Sigmoid colon (tissue), 4 donors: Measurements from ENCODE around the gene TNRC6A.

Experiments used
- EP300 ChIP-seq, 4 donors: sonication (generic); formaldehyde crosslinking; IDR thresholded peaks; one replicate each; pipeline ENCODE4 v1.6.1; 2017; ENCODE audit warnings: antibody characterized with exemption in 4 of 4
- TF ChIP-seq, protein P1 (sequence below), 4 experiments: fragments of 450-650 bp in 3 of 4; fragments of 200-600 bp in 1 of 4; IDR thresholded peaks; one replicate each; pipeline ENCODE4 v1.5.1; 2016 to 2019; ENCODE audit warnings: antibody characterized with exemption in 4 of 4, mild to moderate bottlenecking in 3 of 4, moderate library complexity in 2 of 4

DNA sequence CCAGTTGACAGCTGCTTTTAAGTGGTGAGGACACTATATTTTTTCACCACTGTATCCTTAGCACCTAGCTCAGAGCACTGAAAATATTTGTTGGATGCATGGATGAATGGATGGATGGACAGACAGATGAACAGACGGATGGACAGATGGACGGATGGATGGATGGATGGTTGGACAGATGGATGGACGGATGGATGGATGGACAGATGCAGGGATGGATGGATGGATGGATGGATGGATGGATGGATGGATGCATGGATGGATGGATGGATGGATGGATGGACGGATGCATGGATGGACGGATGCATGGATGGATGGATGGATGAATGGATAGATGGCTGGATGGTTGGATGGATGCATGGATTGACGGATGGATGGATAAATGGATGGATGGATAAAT, 103.9 kb downstream of the TNRC6A start:
- TF ChIP-seq, protein P1, sequence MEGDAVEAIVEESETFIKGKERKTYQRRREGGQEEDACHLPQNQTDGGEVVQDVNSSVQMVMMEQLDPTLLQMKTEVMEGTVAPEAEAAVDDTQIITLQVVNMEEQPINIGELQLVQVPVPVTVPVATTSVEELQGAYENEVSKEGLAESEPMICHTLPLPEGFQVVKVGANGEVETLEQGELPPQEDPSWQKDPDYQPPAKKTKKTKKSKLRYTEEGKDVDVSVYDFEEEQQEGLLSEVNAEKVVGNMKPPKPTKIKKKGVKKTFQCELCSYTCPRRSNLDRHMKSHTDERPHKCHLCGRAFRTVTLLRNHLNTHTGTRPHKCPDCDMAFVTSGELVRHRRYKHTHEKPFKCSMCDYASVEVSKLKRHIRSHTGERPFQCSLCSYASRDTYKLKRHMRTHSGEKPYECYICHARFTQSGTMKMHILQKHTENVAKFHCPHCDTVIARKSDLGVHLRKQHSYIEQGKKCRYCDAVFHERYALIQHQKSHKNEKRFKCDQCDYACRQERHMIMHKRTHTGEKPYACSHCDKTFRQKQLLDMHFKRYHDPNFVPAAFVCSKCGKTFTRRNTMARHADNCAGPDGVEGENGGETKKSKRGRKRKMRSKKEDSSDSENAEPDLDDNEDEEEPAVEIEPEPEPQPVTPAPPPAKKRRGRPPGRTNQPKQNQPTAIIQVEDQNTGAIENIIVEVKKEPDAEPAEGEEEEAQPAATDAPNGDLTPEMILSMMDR (IDR thresholded peaks at IDR 0.05): no peak
- no peak for TF ChIP-seq EP300 (IDR thresholded peaks at IDR 0.05)
